Activated naive CD4-positive, alpha-beta T cell treated with anti-CD3 and anti-CD28 coated beads, Interleukin-2, amount 50 U/mL, for 72 hours (primary cell): ENCODE measurements around the gene PLXNA4. TPM values are rescaled to one million over a fixed set of nuclear protein-coding genes. Genes with fewer than 3 reads are reported as not detected.

ENCODE experiments used
- ATAC-seq, 2 donors: fragments of 150-1000 bp; cut with Tn5 transposase; 2 replicates each; pipeline ENCODE4 v1.10.0; 2021; ENCODE audit warnings: mild to moderate bottlenecking in 2 of 2, moderate library complexity in 2 of 2
- DNase-seq, 2 donors: peaks; one replicate each; pipeline ENCODE4 v3.0.0; 2021 to 2022; ENCODE audit warnings: low spot score in 2 of 2
- H3K27ac Mint-ChIP-seq, 2 donors: one replicate each; pipeline ENCODE4 v1.8.0; 2022; ENCODE audit warnings: mild to moderate bottlenecking in 2 of 2, mixed read lengths in 2 of 2
- H3K36me3 Mint-ChIP-seq, 2 donors: one replicate each; pipeline ENCODE4 v1.8.0; 2022; ENCODE audit warnings: mixed read lengths in 2 of 2
- H3K9me3 Mint-ChIP-seq, 2 donors: one replicate each; pipeline ENCODE4 v1.8.0; 2022; ENCODE audit warnings: mixed read lengths in 2 of 2
- total RNA-seq, 2 donors: library from RNA; stranded (reverse); gene quantifications; one replicate each; pipeline ENCODE4 v1.2.3, GENCODE V29; 2022

PLXNA4 gene
- total RNA-seq, 2 donors from 2014 or later: 0.06 to 0.41 TPM

GRCh38 chr7:132251327-132251659, 325.0 kb downstream of the PLXNA4 start:
- DNase-seq (no peak), ATAC-seq (no peak)
- no peaks in the 10 kb centered on the region for H3K36me3 Mint-ChIP-seq
- H3K27ac Mint-ChIP-seq: no peak overlapping the region
- no peaks in the 10 kb centered on the region for H3K9me3 Mint-ChIP-seq

DNA sequence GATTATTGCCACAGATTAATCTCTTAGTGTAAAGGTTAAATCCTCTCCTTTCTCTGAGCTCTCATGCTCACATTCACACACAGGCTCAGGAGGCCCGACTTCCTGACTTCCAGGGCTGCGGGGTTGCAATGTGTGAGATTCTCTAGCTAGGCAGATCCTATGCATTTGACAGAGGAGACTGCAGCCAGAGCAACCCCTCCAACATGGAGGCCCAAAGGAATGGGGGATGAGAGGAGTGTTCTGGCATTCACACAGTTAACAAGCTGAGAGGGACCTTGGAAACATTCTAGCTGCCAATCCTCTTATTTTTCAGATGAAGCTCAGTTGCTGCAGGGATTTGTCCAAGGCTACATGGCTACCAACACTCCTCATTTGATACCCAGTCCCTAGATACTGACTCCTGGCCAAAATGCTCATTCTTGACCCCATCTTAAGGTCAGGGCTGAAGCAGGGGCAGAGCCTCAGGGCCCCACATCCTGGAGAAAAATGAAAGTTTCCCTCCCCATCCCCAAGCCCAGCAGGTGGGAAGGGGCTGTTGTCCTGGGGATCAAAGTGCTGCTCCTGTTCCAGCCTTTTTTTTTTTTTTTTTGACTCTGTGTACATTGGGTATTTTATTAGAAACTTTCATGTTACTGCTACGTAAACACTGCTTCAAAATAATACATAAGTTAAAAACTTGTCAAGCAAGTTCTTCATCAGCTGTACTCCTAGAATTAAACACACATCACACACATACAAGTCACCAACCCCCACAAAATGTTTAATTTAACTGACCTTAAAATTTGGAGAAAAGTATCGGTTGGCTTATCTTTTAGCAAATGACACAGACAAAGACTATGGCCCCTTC, 325.6 kb downstream of the PLXNA4 start:
- DNase-seq (no peak), ATAC-seq (no peak)
- Mint-ChIP-seq H3K36me3 (no peaks in the 10 kb centered on the region), H3K9me3 (no peaks in the 10 kb centered on the region), H3K27ac (no peak overlapping the region)

- Mint-ChIP-seq H3K36me3 (no peaks in the 10 kb centered on the region), H3K27ac (no peak overlapping the region), H3K9me3 (no peaks in the 10 kb centered on the region)
- no peak for ATAC-seq
- DNase-seq: no peak
Observed at GRCh38 chr7:132249256-132249971, 326.9 kb downstream of the PLXNA4 start.

DNA sequence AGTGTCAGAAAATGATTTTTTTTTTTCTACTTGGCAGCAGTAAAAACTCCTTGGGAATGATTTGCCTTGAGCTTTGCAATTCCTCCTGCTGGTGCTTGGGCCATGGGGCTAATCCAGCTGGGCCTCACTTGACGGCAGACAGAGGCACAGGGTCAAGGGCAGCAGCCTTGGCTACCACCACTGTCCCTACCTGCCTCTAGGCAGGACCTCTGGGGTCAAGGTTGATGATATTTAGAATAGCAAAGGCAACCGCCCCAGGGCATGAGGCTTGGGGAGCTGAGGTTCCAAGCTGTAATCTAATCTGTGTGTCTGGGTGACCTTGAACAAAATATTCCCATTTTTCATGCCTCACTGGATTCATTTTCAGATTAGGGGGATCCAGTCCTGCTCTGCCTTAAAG, 327.4 kb downstream of the PLXNA4 start:
- Mint-ChIP-seq H3K9me3 (no peaks in the 10 kb centered on the region), H3K27ac (no peak overlapping the region), H3K36me3 (no peaks in the 10 kb centered on the region)
- no peak for ATAC-seq
- no peak for DNase-seq

GRCh38 chr7:132247995-132248618, 328.2 kb downstream of the PLXNA4 start:
- Mint-ChIP-seq H3K27ac (no peak overlapping the region), H3K9me3 (no peaks in the 10 kb centered on the region), H3K36me3 (no peaks in the 10 kb centered on the region)
- ATAC-seq (no peak), DNase-seq (no peak)

- Mint-ChIP-seq H3K9me3 (no peaks in the 10 kb centered on the region), H3K36me3 (no peaks in the 10 kb centered on the region), H3K27ac (no peak overlapping the region)
- no peak for ATAC-seq
- no peak for DNase-seq
Observed at GRCh38 chr7:132246591-132246990, 329.7 kb downstream of the PLXNA4 start.

DNA sequence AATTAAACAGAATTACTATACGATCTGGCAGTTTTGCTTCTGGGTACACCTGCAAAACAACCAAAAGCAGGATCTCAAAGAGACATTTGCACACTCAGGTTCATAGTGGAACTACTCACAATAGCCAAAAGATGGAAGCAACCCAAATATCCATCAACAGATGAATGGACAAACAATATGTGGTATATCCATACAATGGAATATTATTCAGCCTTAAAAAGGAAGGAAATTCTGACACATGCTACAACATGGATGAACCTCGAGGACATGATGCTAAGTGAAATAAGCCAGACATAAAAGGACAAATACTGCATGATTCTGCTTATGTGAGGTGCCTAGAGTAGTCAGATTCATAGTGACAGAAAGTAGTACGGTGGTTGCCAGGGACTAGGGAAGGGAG, 330.7 kb downstream of the PLXNA4 start:
- DNase-seq: no peak
- no peak for ATAC-seq
- Mint-ChIP-seq H3K36me3 (no peaks in the 10 kb centered on the region), H3K9me3 (no peaks in the 10 kb centered on the region), H3K27ac (no peak overlapping the region)

DNA sequence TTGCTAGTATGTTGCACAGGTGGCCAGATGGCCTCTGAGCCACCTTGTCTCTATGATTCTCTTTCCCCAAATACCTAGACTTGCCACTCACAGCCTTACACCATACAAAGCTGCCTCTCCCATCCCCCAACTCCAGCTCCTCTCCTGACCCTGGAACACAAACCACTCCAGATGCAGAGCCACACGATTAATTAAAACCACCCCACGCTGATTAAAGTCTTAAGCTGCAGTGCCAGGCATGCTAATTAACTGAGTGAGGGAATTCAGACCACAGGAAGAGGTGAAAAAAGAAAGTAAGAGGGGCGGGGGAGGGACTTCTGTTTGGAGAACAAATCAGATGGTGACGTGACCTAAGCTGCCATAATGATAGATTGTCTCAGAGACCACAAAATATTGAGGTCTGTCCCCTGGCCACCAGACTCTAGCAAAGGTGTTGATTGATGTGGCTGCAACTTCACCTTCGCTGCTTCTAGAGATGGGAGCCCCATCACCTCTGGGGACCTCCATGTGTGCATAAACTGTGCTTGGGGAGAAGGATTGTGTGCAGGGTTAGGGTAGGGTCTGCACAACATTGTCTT, 331.3 kb downstream of the PLXNA4 start:
- no peak for DNase-seq
- ATAC-seq: no peak
- Mint-ChIP-seq H3K27ac (no peak overlapping the region), H3K9me3 (no peaks in the 10 kb centered on the region), H3K36me3 (no peaks in the 10 kb centered on the region)

GRCh38 chr7:132243463-132243862, 332.8 kb downstream of the PLXNA4 start:
- Mint-ChIP-seq H3K27ac (no peak overlapping the region), H3K9me3 (no peaks in the 10 kb centered on the region), H3K36me3 (no peaks in the 10 kb centered on the region)
- ATAC-seq: no peak
- no peak for DNase-seq

DNA sequence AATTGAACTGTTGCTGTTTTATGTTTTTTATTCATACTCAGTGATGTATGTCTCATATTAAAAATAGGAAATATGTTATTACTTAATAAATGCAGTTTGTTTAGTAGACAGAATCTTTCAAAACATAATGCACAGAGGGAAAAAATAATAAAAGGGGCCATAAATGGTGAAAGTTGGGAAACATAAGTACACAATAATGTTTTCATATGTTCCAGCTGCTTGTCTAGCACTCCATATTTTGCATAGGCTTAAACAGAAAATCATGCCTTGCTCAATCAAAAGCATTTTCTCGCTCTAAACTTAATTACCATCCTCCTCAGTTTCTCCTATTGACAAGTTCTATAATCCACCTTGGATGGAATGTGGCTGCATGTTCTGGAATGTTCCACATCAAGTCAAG, 333.2 kb downstream of the PLXNA4 start:
- DNase-seq: no peak
- H3K36me3 Mint-ChIP-seq: no peaks in the 10 kb centered on the region
- ATAC-seq: no peak
- H3K9me3 Mint-ChIP-seq: no peaks in the 10 kb centered on the region
- H3K27ac Mint-ChIP-seq: no peak overlapping the region

DNA sequence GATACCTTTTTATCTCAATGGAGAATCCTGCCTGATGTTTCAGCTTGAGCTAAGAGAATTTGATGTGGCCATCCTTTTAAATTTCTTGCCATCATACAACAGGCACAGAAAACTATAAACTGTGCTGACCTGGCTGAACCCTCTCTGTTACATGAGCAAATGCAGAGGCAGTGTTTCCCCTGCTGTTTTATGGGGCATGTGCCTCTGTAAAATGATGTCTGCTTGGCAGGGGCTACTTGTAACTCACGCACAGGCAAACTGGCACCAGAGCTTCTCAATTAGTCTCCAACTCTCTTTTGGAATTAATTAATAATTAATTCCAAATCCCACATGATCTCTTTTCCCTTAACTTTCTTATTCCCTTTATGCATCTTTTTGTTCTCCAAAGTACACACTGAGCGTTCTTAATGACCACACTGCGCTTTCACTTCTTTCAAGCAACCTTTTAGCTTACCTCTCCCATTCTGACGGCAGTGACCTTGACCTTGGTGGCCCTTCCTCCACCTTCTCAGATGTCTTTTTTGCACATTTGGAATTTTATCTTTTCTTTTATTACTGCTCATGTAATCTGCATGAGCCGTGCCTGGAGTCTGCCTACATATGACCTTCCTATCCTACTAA, 334.0 kb downstream of the PLXNA4 start:
- ATAC-seq (no peak), DNase-seq (no peak)
- H3K36me3 Mint-ChIP-seq: no peaks in the 10 kb centered on the region
- H3K27ac Mint-ChIP-seq: no peak overlapping the region
- no peaks in the 10 kb centered on the region for H3K9me3 Mint-ChIP-seq

DNA sequence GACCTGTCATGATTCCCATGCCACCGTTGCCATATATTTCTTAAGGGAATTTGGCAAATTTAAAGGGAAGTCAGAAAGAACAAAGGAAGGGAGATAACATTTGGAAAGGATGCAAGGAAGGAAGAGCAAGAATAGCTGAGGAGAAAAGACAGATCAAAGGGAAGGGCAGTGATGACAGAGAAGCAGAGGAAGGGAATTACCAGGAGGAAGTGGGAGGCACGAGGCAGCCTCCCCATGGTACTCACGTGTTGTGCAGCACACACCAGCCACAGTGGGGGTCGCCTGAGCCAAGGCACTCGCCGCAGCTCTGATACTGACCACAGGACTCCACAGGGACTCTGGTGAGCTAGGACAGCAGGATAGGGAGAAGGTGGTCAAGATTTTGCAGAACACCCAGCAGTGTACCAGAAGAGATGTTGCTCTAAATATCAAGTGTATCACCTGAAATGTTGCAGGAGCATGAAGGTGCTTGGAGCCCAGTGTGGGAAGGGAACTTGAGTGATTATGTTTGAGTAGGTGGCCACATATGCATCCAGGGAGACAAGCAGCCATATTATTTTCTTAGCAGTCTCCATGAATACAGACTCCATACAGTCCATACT, 335.3 kb downstream of the PLXNA4 start:
- no peaks in the 10 kb centered on the region for H3K36me3 Mint-ChIP-seq
- ATAC-seq (no peak), DNase-seq (no peak)
- H3K27ac Mint-ChIP-seq: no peak overlapping the region
- no peaks in the 10 kb centered on the region for H3K9me3 Mint-ChIP-seq

- Mint-ChIP-seq H3K27ac (no peak overlapping the region), H3K36me3 (no peaks in the 10 kb centered on the region), H3K9me3 (no peaks in the 10 kb centered on the region)
- DNase-seq (no peak), ATAC-seq (no peak)
Observed at GRCh38 chr7:132240262-132240661, 336.0 kb downstream of the PLXNA4 start.

GRCh38 chr7:132239422-132239994, 336.8 kb downstream of the PLXNA4 start:
- no peak for ATAC-seq
- H3K9me3 Mint-ChIP-seq: no peaks in the 10 kb centered on the region
- no peak for DNase-seq
- no peak overlapping the region for H3K27ac Mint-ChIP-seq
- no peaks in the 10 kb centered on the region for H3K36me3 Mint-ChIP-seq

DNA sequence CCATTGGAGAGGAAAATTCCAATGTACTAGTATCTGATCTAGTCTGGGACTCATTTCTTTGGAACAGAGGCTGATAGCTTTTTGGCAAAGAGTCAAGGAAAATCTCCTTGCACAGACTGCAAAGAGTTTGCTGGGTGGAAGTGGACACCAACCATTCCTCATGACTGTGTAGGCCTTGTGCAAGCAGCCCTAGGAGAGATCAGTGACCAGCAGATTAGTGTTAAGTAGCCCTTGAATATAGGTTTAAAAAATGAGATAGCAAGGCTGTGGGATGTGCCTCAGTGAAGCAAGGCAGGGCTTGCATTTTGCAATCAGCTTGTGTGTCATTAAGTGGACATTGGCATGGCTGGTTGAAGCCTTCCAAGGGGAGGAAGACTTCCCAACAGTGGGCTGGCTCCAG, 341.6 kb downstream of the PLXNA4 start:
- DNase-seq (no peak), ATAC-seq (no peak)
- no peaks in the 10 kb centered on the region for H3K36me3 Mint-ChIP-seq
- H3K27ac Mint-ChIP-seq: no peak overlapping the region
- no peaks in the 10 kb centered on the region for H3K9me3 Mint-ChIP-seq

DNA sequence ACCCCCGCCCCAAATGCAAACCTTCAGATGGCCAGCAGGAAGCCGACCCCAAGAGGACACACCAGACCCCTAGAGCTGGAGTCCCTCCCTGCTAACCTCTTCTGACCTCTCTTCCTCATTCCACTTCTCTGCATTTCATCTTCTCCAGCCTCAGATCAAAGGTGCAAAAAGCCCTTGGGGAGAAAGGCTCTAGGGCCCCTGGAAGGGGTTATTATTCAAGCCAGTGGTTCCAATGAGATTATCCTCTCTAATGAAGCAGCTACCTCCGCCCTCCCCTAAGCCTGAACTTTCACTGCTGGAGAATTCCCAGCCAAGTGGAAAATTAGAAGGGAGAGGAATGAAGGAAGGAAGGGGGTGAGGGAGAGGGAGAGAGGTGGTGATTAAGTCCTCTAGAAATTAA, 343.9 kb downstream of the PLXNA4 start:
- no peak for DNase-seq
- no peaks in the 10 kb centered on the region for H3K9me3 Mint-ChIP-seq
- no peak overlapping the region for H3K27ac Mint-ChIP-seq
- H3K36me3 Mint-ChIP-seq: no peaks in the 10 kb centered on the region
- no peak for ATAC-seq
